ENCODE measurements around the gene COL27A1. TPM values are rescaled to one million over a fixed set of nuclear protein-coding genes. Genes with fewer than 3 reads are reported as not detected.
"Not testable (repeated sequence)": the region's sequence is repeated elsewhere in the genome, so short reads cannot be mapped to it uniquely, and the experiment has no call there.

COL27A1 gene
- total RNA-seq, 1 donor from 2014 or later: 8.5 TPM

DNA sequence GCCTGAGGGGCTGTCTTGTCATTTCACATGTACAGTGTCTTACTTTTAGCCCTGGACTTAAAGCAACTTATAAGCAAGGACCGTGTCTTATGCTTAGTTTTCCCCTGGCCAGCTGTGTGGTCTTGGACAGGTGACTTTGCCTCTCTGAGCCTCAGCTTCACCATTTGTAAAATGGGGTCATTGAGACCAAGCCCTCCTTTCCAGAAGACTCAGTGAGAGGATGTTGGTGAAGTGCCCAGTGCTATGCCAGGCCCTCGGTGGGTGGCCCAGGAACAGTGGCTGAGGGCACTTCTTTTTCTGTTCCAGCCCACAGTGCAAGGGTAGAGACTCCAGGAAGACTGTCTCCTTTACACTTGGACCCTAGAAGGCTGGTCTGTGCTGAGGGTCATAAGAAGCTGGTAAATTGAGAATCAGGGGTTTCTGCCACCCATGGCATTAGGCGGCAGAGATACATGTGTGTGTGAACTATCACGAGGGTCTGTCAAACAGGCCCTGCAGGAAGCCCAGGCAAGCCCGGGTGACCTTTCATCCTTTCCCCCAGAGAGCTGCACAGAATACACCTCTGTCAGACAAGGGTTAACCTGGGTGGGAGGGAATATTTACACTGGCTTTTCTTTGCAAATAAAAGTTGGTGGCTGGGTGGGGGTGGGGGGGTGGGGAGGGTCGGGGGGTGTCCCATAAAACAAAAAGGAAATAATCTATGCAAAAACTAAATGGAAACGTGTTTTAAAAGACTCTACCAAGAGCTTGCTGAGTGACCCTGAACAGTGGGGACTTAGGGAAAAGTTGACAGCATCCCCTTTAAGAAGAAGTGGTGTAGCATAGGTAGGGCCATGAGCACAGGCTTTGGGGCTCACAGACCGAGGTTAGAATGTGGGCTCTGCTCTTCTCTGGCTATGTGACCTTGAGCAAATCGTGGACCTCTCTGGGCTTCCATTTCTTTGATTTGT lies 35.8 kb upstream of the COL27A1 start:
- no peaks in the 10 kb centered on the region for H3K4me1 Mint-ChIP-seq
- DNase-seq: no peak
- H3K27me3 Mint-ChIP-seq: peaks cover 7% of the 10 kb centered on the region
- no peaks in the 10 kb centered on the region for H3K9me3 Mint-ChIP-seq
- H3K36me3 Mint-ChIP-seq (ENCODE audit: low read depth): no peaks in the 10 kb centered on the region
- H3K4me3 Mint-ChIP-seq: no peak overlapping the region
- H3K27ac Mint-ChIP-seq: no peak overlapping the region
- intact Hi-C loops (cut with micrococcal nuclease): no loop called here

DNA sequence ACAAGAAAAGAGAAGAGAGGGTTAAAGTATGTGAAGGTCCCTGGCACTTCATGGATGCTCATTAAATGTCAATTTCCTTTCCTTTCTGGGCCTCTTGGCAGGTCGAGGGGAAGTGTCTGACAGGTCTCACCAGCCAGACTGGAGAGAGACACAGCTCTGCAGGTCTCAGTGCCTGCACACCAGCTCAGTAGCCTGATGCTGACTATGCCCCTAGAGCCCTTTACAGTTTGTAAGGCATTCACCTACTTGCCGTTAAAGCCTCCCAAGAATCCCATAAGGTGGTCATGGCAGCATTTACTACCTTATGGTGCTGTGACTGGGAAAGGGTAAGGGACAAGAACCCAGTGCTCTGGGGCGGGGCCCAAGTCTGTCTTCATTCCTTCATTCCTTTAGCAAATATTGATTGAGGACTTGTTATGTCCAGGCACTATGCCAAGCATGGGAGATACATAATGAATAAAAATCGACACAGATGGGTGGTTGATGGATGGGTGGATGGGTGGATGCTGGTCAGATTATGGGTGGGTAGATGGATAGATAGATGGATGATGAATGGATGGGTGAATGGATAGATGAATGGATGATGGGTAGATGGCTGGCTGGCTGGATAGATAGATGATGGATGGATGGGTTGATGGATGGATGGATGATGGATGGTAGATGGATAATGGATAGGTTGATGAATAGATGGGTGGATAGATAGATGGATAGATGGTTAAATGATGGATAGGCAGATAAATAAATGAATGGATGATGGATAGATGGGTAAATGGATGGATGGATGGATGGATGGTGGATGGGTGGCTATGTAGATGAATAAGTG lies 34.9 kb upstream of the COL27A1 start:
- H3K9me3 Mint-ChIP-seq: no peaks in the 10 kb centered on the region
- H3K4me3 Mint-ChIP-seq: no peak overlapping the region
- no peak overlapping the region for H3K27ac Mint-ChIP-seq
- no peaks in the 10 kb centered on the region for H3K4me1 Mint-ChIP-seq
- DNase-seq: no peak
- no peaks in the 10 kb centered on the region for H3K36me3 Mint-ChIP-seq (ENCODE audit: low read depth)
- H3K27me3 Mint-ChIP-seq: peaks cover 7% of the 10 kb centered on the region
- intact Hi-C loops (cut with micrococcal nuclease): no loop called here

DNA sequence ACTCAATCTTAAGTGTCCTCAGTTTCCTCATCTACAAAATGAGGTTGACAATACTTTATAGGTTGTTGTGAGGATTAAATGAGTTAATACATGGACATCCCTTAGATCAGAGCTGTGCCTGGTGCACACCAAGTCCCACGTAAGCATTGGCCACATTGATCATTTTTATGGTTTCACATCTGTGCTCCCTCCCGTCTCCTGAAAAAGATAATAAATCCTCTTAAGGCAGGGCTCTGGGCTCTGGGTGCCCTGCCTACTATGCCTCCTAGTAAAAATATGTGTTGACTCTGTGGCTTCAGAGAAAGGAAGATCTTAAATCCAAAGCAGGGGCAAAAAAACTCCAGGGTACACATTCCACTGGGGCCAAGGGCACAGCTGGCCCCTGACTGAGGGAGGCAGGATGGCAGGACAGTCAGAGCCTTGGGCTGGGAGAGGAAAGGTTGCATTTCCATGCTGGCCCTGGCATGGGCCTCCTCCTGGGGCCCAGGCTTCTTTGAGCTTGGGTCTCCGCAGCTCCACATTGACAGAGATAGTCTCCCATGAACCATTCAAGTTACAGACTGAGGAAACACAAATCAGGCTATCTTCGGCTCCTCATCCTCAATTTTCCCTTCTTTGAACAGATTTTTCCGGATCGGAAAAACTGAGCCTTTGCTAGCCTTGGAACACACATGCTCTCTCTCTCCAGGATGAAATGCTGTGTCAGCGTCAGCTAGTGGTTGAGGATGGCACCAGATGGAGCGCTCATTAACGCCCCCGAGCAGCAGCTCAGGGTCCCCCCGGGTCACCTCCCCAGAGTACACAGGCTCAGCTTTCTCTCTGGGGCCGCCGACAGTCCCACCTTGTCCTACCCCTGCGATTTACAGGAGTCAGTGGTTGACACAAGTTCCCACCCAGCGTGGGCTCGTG lies 33.9 kb upstream of the COL27A1 start:
- peaks cover 7% of the 10 kb centered on the region for H3K27me3 Mint-ChIP-seq
- H3K27ac Mint-ChIP-seq: no peak overlapping the region
- H3K4me1 Mint-ChIP-seq: no peaks in the 10 kb centered on the region
- H3K36me3 Mint-ChIP-seq (ENCODE audit: low read depth): no peaks in the 10 kb centered on the region
- H3K4me3 Mint-ChIP-seq: no peak overlapping the region
- intact Hi-C loops (cut with micrococcal nuclease): no loop called here
- H3K9me3 Mint-ChIP-seq: no peaks in the 10 kb centered on the region
- DNase-seq: no peak

DNA sequence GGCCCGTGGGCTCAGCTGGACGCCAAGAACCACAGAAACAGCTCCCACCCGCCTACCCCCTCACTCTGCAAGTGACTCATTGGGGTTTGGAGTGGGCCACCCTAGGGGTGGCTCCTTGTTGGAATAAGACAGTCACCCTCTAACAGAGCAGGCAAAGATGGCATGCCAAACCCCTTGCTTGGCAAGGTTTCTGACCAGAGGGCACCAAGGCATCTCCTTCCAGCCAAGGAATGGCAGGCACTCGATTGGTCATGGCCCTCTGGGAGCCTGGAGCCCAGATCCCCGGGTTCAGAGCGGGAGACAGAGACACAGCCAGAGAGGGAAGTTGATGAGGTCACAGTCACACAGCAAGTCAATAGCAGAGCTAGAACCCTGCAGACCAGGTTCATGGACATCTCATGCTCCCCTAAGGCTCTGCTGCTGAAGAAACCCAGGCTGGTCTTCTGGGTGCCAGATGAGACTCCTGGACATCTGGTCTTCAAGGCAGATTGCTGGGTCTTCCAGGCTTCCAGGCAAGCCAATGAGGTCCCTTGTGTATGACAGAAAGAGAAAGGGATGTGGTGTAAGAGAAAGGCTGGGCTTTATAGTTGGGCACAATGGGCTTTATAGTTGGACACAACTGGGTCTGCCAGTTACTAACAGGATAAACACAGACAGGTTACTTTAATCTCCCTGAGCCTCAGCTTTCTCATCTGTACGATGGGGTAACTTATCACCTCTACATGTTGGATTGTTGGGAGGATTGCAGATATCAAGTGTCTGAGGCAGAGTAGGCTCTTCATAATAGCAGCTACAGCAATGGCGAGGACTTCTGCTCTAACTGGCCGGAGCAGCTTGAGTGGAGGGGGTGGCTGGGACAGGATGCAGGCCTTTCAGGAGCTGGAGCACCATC lies 33.0 kb upstream of the COL27A1 start:
- no peak for DNase-seq
- H3K4me3 Mint-ChIP-seq: no peak overlapping the region
- no peak overlapping the region for H3K27ac Mint-ChIP-seq
- no peaks in the 10 kb centered on the region for H3K9me3 Mint-ChIP-seq
- no peaks in the 10 kb centered on the region for H3K4me1 Mint-ChIP-seq
- intact Hi-C loops (cut with micrococcal nuclease): no loop called here
- H3K36me3 Mint-ChIP-seq (ENCODE audit: low read depth): no peaks in the 10 kb centered on the region
- H3K27me3 Mint-ChIP-seq: peaks cover 7% of the 10 kb centered on the region

DNA sequence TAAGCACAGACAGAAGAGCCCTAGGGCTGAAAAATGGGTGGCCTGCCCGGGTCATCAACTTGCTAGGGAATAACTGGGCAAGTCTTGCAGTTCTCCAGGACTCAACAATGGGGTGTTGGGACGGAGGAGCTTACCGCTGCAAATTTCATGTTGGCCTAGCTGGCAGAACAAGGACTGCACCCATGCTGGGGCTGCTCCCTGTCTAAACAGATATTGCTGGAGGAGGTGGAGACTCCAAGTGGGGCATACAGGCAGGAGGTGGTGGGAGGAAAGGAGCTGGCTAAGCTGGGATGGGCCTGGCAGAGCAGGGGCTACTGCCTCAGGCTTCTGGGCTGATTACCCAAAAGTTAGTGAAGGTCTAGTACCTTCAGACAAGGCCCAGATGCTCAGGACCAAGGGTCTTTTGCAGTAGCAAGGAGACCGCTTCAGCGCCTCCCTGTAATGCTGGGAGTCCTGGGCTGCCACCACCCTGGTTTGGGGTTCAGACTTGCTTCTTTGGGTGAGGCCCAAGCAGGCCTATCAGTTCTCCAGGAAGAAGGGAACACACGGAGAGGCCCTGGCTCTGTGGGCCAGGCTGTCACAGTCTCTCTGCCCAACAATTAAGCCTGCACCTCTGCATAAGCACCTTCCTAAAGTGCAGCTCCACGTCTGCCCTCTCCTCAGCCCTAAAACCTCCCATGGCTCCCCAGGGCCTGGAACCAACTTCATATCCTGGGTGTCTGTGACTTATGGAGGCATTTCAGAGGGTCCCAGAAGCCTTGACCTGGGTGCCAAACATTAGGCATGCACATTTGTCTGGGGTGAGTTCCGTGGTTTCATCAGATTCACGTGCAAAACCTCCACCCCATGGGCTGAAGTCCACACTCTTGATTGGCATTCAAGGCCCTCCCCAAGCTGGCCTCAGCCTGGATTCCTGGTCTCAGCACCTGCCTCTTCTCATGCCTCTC lies 32.0 kb upstream of the COL27A1 start:
- DNase-seq: no peak
- intact Hi-C loops (cut with micrococcal nuclease): no loop called here
- Mint-ChIP-seq H3K4me3 (no peak overlapping the region), H3K27me3 (peaks cover 2% of the 10 kb centered on the region), H3K36me3 (ENCODE audit: low read depth) (no peaks in the 10 kb centered on the region), H3K27ac (no peak overlapping the region), H3K9me3 (no peaks in the 10 kb centered on the region), H3K4me1 (no peaks in the 10 kb centered on the region)

GRCh38 chr9:114124138-114124537 lies 31.2 kb upstream of the COL27A1 start:
- no peaks in the 10 kb centered on the region for H3K36me3 Mint-ChIP-seq (ENCODE audit: low read depth)
- no peak for DNase-seq
- no peak overlapping the region for H3K27ac Mint-ChIP-seq
- H3K4me1 Mint-ChIP-seq: no peaks in the 10 kb centered on the region
- no peak overlapping the region for H3K4me3 Mint-ChIP-seq
- no peaks in the 10 kb centered on the region for H3K9me3 Mint-ChIP-seq
- H3K27me3 Mint-ChIP-seq: peaks cover 2% of the 10 kb centered on the region
- intact Hi-C loops (cut with micrococcal nuclease): no loop called here

- Mint-ChIP-seq H3K27ac (no peak overlapping the region), H3K9me3 (no peaks in the 10 kb centered on the region), H3K4me3 (no peak overlapping the region), H3K27me3 (peaks cover 2% of the 10 kb centered on the region), H3K4me1 (no peaks in the 10 kb centered on the region), H3K36me3 (ENCODE audit: low read depth) (no peaks in the 10 kb centered on the region)
- intact Hi-C loops (cut with micrococcal nuclease): no loop called here
- DNase-seq: no peak
Measured at GRCh38 chr9:114124666-114125475, 30.5 kb upstream of the COL27A1 start.

DNA sequence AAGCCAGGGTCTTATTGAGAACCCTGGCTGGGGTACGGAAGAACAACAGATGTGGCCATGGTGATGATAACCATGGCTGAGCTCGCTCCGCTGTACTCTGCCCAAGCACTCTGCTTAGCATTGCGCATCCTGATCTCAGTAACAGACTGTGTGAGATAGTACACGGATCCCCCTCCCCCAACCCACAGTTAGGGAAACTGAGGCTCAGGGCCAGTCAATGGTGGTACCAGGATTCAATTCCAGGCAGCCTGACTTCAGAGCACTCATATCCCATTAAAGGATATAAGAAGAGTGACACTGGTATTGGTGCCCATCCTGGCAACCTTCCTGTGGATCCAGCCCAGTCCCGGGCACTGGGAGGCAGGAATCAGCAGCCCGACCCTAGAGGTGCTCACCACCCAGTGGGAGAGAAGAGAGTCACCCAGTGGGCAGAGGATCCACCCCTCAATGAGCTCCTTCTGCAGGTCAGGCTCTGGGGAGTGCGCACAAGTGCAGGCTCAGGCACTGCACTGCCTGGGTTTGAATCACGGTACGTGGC lies 29.8 kb upstream of the COL27A1 start:
- Mint-ChIP-seq H3K4me3 (no peak overlapping the region), H3K9me3 (no peaks in the 10 kb centered on the region), H3K4me1 (no peaks in the 10 kb centered on the region), H3K27ac (no peak overlapping the region), H3K27me3 (peaks cover 4% of the 10 kb centered on the region), H3K36me3 (ENCODE audit: low read depth) (no peaks in the 10 kb centered on the region)
- intact Hi-C loops (cut with micrococcal nuclease): no loop called here
- no peak for DNase-seq

GRCh38 chr9:114126247-114127060 lies 28.9 kb upstream of the COL27A1 start:
- no peak overlapping the region for H3K4me3 Mint-ChIP-seq
- DNase-seq: no peak
- peaks cover 4% of the 10 kb centered on the region for H3K27me3 Mint-ChIP-seq
- no peaks in the 10 kb centered on the region for H3K9me3 Mint-ChIP-seq
- H3K4me1 Mint-ChIP-seq: no peaks in the 10 kb centered on the region
- intact Hi-C loops (cut with micrococcal nuclease): no loop called here
- no peak overlapping the region for H3K27ac Mint-ChIP-seq
- no peaks in the 10 kb centered on the region for H3K36me3 Mint-ChIP-seq (ENCODE audit: low read depth)

DNA sequence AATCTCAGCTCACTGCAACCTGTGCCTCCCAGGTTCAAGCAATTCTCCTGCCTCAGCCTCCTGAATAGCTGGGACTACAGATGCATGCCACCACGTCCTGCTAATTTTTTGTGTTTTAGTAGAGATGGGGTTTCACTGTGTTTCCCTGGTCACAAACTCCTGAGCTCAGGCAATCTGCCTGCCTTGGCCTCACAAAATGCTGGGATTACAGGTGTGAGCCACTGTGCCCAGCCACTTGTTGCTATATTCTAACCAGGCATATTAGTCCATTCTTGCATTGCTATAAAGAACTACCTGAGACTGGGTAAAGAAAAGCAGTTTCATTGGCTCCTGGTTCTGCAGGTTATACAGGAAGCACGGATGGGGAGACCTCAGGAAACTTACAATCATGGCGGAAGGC lies 26.6 kb upstream of the COL27A1 start:
- DNase-seq; intact Hi-C loops (cut with micrococcal nuclease); H3K36me3 Mint-ChIP-seq (ENCODE audit: low read depth); H3K4me3 Mint-ChIP-seq; H3K27me3 Mint-ChIP-seq; H3K27ac Mint-ChIP-seq; H3K9me3 Mint-ChIP-seq; H3K4me1 Mint-ChIP-seq: not testable (repeated sequence)

DNA sequence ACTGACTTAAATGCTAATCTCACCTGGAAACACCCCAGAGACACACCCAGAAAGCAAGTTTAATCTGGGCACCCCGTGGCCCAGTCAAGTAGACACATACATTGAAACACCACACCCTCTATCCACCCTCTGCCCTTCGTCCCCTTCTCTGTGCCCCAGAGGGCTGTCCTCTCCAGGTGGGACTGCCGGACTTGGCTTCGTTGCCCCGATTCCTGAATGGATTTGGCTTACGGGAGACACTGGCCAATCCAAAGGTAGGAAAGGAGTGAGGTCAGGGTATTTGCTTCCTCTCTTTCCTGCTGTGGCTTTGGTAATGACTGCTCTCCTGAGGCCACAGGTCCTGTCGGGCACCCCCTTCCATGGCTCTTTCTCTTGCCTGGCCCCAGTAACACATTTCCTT lies 25.2 kb upstream of the COL27A1 start:
- intact Hi-C loops (cut with micrococcal nuclease): no loop called here
- Mint-ChIP-seq H3K9me3 (no peaks in the 10 kb centered on the region), H3K4me1 (no peaks in the 10 kb centered on the region), H3K27ac (no peak overlapping the region), H3K36me3 (ENCODE audit: low read depth) (no peaks in the 10 kb centered on the region), H3K27me3 (peaks cover 3% of the 10 kb centered on the region), H3K4me3 (no peak overlapping the region)
- DNase-seq: no peak
